HEK293 (cell line): ENCODE measurements around the gene CEP112.
A peak's percentile ranks its signal among the peaks of the same experiment; 100 is the strongest.

ENCODE experiments used
- CTCF ChIA-PET: fragments of 350-600 bp; formaldehyde crosslinking; extraction: SDS; loops from one replicate; lab custom pipeline; 2021; ENCODE audit warnings: antibody characterized with exemption; lab: Yijun Ruan, JAX
- POLR2A ChIA-PET: fragments of 300-600 bp; formaldehyde crosslinking; extraction: SDS; loops from one replicate; lab custom pipeline; 2020; ENCODE audit warnings: antibody characterized with exemption, inconsistent platforms; lab: Yijun Ruan, JAX
- H3K27ac ChIP-seq: fragments of 200-500 bp; sonication (Bioruptor generic); 2 replicates; pipeline ENCODE4 v1.5.1; 2014; ENCODE audit warnings: low read depth, low read length, control low read depth, inconsistent platforms; ENCODE audit errors: extremely low read depth
- H3K36me3 ChIP-seq, 2 experiments: fragments of 200-500 bp in 1 of 2; sonication (Bioruptor generic) in 1 of 2; 1 replicate in 1 of 2; 2 replicates in 1 of 2; pipeline ENCODE4 v1.5.1; 2014 to 2017; ENCODE audit warnings: inconsistent platforms in 2 of 2, low read length in 2 of 2; ENCODE audit not compliant: control insufficient read depth in 2 of 2, insufficient read depth in 1 of 2
- H3K4me1 ChIP-seq: fragments of 200-500 bp; sonication (Bioruptor generic); 2 replicates; pipeline ENCODE4 v1.5.1; 2014; ENCODE audit warnings: mild to moderate bottlenecking, low read length, inconsistent platforms; ENCODE audit not compliant: control insufficient read depth, insufficient read depth
- H3K4me3 ChIP-seq: 2 replicates; pipeline ENCODE4 v1.5.1; 2011; ENCODE audit warnings: low read depth, mild to moderate bottlenecking, control low read depth, low read length, moderate library complexity
- H3K9me3 ChIP-seq: fragments of 200-500 bp; sonication (Bioruptor generic); 2 replicates; pipeline ENCODE4 v1.5.1; 2014; ENCODE audit warnings: low read depth, low read length, inconsistent platforms; ENCODE audit not compliant: control insufficient read depth, insufficient read depth
- HOXC10 ChIP-seq: sonication (generic); formaldehyde crosslinking; IDR thresholded peaks from 2 replicates; pipeline ENCODE4 v1.8.1; 2023; ENCODE audit warnings: mild to moderate bottlenecking, missing genetic modification reagents
- HOXD13 ChIP-seq: sonication (generic); formaldehyde crosslinking; IDR thresholded peaks from 2 replicates; pipeline ENCODE4 v1.8.0; 2022; ENCODE audit warnings: missing genetic modification reagents, borderline replicate concordance
- PRDM1 ChIP-seq: fragments of 450-650 bp; formaldehyde crosslinking; IDR thresholded peaks from 2 replicates; pipeline ENCODE4; 2016; ENCODE audit warnings: missing biosample characterization, missing genetic modification characterization
- PRDM6 ChIP-seq: fragments of 450-650 bp; formaldehyde crosslinking; IDR thresholded peaks from 2 replicates; pipeline ENCODE4 v1.5.1; 2017; ENCODE audit warnings: missing biosample characterization, missing genetic modification characterization
- YY2 ChIP-seq: fragments of 450-650 bp; formaldehyde crosslinking; IDR thresholded peaks from 2 replicates; pipeline ENCODE4 v1.5.1; 2016; ENCODE audit warnings: missing biosample characterization, missing genetic modification characterization
- ZNF2 ChIP-seq: fragments of 450-650 bp; formaldehyde crosslinking; IDR thresholded peaks from 2 replicates; pipeline ENCODE4 v1.5.1; 2016; ENCODE audit warnings: missing biosample characterization, missing genetic modification characterization
- ZNF302 ChIP-seq: fragments of 450-650 bp; formaldehyde crosslinking; IDR thresholded peaks from 2 replicates; pipeline ENCODE4 v1.5.1; 2016; ENCODE audit warnings: missing biosample characterization, missing genetic modification characterization, low read depth
- ZNF514 ChIP-seq: fragments of 450-650 bp; formaldehyde crosslinking; IDR thresholded peaks from 2 replicates; pipeline ENCODE4 v1.5.1; 2016; ENCODE audit warnings: missing biosample characterization, missing genetic modification characterization
- ZNF629 ChIP-seq: fragments of 450-650 bp; formaldehyde crosslinking; IDR thresholded peaks from 2 replicates; pipeline ENCODE4 v1.5.1; 2017; ENCODE audit warnings: missing biosample characterization, missing genetic modification characterization
- ZNF664 ChIP-seq: fragments of 450-650 bp; formaldehyde crosslinking; IDR thresholded peaks from 2 replicates; pipeline ENCODE4 v1.5.1; 2016; ENCODE audit warnings: missing biosample characterization, missing genetic modification characterization
- TF ChIP-seq, protein P1 (sequence below): fragments of 450-650 bp; formaldehyde crosslinking; IDR thresholded peaks from 2 replicates; pipeline ENCODE4 v1.5.0; 2017; ENCODE audit warnings: missing biosample characterization, missing genetic modification characterization, borderline replicate concordance
- TF ChIP-seq, protein P2 (sequence below): fragments of 450-650 bp; formaldehyde crosslinking; IDR thresholded peaks from 2 replicates; pipeline ENCODE4 v1.5.1; 2016; ENCODE audit warnings: missing biosample characterization, missing genetic modification characterization
- TF ChIP-seq, protein P3 (sequence below): fragments of 450-650 bp; formaldehyde crosslinking; IDR thresholded peaks from 2 replicates; pipeline ENCODE4 v1.5.1; 2016; ENCODE audit warnings: missing biosample characterization, missing genetic modification characterization

CEP112 gene

DNA sequence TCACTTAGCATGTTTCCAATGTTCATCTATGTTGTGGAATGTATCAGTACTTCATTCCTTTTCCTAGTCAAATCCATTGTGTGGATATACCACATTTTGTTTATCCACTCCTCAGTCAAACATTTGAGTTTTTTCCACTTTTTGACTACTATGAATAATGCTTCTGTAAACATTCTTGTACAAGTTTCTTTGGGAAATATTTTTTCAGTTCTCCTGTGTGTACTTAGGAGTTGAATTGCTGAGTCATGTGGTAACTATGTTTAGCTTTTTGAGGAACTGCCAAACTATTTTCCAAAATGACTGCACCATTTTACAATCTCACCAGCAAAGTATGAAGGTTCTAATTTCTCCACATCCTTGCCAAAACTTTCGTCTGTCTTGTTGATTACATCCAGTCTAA is 406.8 kb downstream of the CEP112 start:
- H3K36me3 ChIP-seq: no peaks in the 10 kb centered on the region
- TF ChIP-seq, protein P1, sequence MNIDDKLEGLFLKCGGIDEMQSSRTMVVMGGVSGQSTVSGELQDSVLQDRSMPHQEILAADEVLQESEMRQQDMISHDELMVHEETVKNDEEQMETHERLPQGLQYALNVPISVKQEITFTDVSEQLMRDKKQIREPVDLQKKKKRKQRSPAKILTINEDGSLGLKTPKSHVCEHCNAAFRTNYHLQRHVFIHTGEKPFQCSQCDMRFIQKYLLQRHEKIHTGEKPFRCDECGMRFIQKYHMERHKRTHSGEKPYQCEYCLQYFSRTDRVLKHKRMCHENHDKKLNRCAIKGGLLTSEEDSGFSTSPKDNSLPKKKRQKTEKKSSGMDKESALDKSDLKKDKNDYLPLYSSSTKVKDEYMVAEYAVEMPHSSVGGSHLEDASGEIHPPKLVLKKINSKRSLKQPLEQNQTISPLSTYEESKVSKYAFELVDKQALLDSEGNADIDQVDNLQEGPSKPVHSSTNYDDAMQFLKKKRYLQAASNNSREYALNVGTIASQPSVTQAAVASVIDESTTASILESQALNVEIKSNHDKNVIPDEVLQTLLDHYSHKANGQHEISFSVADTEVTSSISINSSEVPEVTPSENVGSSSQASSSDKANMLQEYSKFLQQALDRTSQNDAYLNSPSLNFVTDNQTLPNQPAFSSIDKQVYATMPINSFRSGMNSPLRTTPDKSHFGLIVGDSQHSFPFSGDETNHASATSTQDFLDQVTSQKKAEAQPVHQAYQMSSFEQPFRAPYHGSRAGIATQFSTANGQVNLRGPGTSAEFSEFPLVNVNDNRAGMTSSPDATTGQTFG (tag by site-specific recombination): 0 out of 2 replicates have a peak, but pooled peaks have one; percentile 16
- TF ChIP-seq PRDM1 (tag by site-specific recombination) (peak; percentile 47), HOXC10 (CRISPR knock-in tag) (no peak), ZNF2 (tag by site-specific recombination) (no peak), ZNF664 (tag by site-specific recombination) (no peak), YY2 (tag by site-specific recombination) (0 out of 2 replicates have a peak, but pooled peaks have one; percentile 23), ZNF514 (tag by site-specific recombination) (no peak), PRDM6 (peak; percentile 88), ZNF629 (tag by site-specific recombination) (0 out of 2 replicates have a peak, but pooled peaks have one; percentile 16), ZNF302 (tag by site-specific recombination) (no peak)
- TF ChIP-seq, protein P2, sequence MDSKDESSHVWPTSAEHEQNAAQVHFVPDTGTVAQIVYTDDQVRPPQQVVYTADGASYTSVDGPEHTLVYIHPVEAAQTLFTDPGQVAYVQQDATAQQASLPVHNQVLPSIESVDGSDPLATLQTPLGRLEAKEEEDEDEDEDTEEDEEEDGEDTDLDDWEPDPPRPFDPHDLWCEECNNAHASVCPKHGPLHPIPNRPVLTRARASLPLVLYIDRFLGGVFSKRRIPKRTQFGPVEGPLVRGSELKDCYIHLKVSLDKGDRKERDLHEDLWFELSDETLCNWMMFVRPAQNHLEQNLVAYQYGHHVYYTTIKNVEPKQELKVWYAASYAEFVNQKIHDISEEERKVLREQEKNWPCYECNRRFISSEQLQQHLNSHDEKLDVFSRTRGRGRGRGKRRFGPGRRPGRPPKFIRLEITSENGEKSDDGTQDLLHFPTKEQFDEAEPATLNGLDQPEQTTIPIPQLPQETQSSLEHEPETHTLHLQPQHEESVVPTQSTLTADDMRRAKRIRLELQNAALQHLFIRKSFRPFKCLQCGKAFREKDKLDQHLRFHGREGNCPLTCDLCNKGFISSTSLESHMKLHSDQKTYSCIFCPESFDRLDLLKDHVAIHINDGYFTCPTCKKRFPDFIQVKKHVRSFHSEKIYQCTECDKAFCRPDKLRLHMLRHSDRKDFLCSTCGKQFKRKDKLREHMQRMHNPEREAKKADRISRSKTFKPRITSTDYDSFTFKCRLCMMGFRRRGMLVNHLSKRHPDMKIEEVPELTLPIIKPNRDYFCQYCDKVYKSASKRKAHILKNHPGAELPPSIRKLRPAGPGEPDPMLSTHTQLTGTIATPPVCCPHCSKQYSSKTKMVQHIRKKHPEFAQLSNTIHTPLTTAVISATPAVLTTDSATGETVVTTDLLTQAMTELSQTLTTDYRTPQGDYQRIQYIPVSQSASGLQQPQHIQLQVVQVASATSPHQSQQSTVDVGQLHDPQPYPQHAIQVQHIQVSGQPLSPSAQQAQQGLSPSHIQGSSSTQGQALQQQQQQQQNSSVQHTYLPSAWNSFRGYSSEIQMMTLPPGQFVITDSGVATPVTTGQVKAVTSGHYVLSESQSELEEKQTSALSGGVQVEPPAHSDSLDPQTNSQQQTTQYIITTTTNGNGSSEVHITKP (tag by site-specific recombination): 0 out of 2 replicates have a peak, but pooled peaks have one; percentile 12
- TF ChIP-seq, protein P3, sequence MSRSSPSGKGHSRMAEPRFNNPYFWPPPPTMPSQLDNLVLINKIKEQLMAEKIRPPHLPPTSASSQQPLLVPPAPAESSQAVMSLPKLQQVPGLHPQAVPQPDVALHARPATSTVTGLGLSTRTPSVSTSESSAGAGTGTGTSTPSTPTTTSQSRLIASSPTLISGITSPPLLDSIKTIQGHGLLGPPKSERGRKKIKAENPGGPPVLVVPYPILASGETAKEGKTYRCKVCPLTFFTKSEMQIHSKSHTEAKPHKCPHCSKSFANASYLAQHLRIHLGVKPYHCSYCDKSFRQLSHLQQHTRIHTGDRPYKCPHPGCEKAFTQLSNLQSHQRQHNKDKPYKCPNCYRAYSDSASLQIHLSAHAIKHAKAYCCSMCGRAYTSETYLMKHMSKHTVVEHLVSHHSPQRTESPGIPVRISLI: peak; percentile 81
- POLR2A ChIA-PET: no interaction called here
- CTCF ChIA-PET: interaction anchor here (0.9 to 1.7 kb wide), 2 partner anchors 9 to 473 kb away, joined by 3 read pairs; no protein-coding TSS in a partner anchor
- H3K4me1 ChIP-seq: no peaks in the 10 kb centered on the region
- H3K4me3 ChIP-seq: no peak overlapping the region
- no peaks in the 10 kb centered on the region for H3K9me3 ChIP-seq
- H3K27ac ChIP-seq: no peak overlapping the region

GRCh38 chr17:65783845-65784334 is 408.0 kb downstream of the CEP112 start:
- no peaks in the 10 kb centered on the region for H3K36me3 ChIP-seq
- H3K4me1 ChIP-seq: no peaks in the 10 kb centered on the region
- TF ChIP-seq YY2 (tag by site-specific recombination) (no peak), HOXD13 (CRISPR knock-in tag) (0 out of 2 replicates have a peak, but pooled peaks have one; percentile 26)
- ChIA-PET CTCF (interaction anchor here (0.6 to 1.7 kb wide), 3 partner anchors 10 to 552 kb away, joined by 3 read pairs; no protein-coding TSS in a partner anchor), POLR2A (no interaction called here)
- H3K4me3 ChIP-seq: no peak overlapping the region
- H3K9me3 ChIP-seq: no peaks in the 10 kb centered on the region
- H3K27ac ChIP-seq: no peak overlapping the region
